HFF-Myc (cell line): ENCODE measurements around the gene HOXB6.

Experiments
- DNase-seq: peaks from one replicate; pipeline ENCODE4 v3.0.0-alpha.2; 2011; ENCODE audit warnings: low read depth; ENCODE audit errors: extremely low read depth
- H3K4me3 ChIP-seq: replicated peaks from 2 replicates; pipeline ENCODE4 v1.5.1; 2011; ENCODE audit warnings: low read depth, mild to moderate bottlenecking, control low read depth, low read length
- CTCF ChIP-seq: IDR thresholded peaks from 2 replicates; pipeline ENCODE4 v1.5.1; 2012; ENCODE audit warnings: mild to moderate bottlenecking, low read depth, low read length, control low read depth; ENCODE audit errors: missing control alignments

Gene HOXB6

DNA sequence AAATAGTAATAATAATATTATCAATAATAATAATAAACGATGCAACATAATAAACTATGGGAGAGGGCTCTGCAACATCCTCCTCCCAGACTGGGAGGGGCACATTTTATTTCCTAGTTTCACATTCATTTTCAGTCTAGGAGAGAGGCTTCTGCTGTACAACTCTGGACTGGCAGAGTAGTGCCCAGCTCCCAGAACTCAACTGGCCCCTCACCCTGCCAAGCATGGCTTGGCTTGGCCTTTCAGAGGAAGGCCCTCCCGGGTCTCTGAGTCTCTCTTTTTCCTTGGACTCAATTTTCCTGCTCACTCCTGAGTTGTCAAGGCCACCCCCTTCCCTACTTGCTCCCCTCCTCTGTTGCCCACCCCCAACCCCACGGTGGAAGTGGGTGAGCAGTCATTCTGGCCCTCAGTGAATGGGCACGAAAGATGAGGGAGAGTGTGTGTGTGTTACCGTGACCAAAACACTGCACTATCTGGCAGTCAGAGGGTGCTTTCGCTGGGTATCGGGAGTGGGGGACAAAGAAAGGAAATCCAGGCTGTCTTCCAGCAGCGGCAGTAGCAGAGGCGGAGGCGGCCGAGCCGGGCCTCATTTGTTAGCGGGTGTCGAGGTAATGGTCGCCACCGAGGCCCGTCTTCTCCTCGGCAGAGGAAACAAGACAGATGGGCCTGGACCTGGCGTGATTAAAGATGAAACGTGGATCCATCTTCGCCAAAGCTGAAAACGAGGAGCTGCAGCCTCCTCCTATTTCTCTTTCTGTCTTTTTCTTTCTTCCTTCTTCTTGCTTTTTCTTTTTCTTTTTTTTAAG, 28.9 kb downstream of the HOXB6 start:
- DNase-seq, result no peak
- no peak for TF ChIP-seq CTCF
- no peak overlapping the region for H3K4me3 ChIP-seq

DNA sequence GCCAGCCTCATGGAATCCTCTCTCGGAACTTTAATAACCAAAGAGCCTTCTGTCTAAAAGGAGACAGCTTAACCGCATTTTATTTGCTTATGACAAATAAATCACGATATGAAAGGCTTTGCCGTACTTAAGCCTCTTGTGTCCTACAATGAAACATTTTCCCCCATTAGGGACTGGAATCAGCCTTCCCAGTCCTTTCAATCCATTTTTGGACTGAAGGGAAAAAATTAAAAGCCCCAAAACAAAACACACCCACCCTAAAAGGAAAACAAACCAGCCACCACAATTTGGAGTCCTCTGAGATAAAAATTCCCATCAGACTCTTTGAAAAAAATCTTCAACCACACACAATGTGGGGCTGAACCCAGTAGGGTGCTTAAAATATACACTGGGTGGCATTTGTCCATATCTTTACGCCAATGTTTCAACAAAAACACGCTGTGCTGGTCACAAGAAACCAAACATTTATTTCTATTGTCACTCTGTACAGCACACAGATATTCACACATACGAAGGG, 29.7 kb downstream of the HOXB6 start:
- DNase-seq, result no peak
- H3K4me3 ChIP-seq, result no peak overlapping the region
- TF ChIP-seq CTCF, result no peak

DNA sequence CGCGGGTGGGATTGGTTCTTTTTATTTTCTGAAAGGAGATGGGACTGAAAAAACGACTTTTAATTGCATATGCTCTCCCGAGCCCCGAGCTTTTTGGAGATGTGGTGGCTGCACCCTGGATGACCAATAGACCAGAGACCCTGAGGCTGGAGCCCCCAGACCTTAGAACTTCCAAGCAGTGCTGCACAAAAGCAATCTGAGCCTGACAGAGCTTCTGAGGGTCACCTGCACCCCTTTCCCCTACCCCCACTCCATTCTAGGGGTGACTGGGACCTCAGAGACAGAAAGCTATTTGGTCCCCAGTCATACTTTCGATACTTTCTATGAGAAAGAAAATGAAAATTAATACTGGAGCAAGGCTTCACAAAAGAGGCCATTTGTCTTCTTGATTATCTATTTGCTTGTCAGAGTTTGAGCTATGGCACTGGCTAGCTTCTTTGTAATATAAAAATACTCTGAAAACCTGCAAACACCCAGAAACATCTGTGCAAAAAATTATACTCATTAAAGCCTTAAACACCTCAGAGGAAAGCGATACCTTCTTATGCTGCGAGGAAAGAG, 30.2 kb downstream of the HOXB6 start:
- TF ChIP-seq CTCF, result no peak
- no peak overlapping the region for H3K4me3 ChIP-seq
- DNase-seq, result no peak

DNA sequence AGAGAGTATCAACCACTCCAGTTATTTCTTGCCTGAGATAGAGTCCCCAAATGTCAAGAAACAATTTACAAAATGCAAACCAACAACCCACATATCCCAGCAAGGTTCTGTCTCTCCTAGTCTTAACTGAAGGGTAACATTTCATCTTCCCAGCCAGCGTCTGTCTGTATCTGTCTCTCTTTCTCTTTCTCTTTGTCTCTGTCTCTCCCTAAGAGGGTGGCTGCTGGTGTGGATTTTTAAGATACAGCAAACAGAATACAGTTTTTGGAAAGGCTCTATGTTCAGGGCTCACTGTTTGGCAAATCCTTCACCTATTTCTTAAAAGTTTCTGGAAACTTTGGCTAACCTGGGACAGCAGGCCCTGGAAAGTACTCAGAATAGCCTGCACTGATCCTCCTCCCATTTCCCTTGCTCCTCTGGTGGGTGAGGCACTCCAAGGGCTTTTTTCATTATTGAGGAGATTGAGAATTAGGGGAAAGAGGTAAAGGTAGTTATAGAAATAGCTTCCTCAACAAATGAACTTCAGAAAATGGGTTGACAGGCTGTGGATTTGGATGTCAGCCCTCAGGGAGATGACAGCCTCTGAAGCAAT, 32.9 kb downstream of the HOXB6 start:
- no peak for DNase-seq
- H3K4me3 ChIP-seq, result no peak overlapping the region
- TF ChIP-seq CTCF, result no peak

- no peak overlapping the region for H3K4me3 ChIP-seq
- TF ChIP-seq CTCF, result no peak
- DNase-seq, result no peak
Measured at GRCh38 chr17:48571024-48571818, 33.6 kb downstream of the HOXB6 start.

DNA sequence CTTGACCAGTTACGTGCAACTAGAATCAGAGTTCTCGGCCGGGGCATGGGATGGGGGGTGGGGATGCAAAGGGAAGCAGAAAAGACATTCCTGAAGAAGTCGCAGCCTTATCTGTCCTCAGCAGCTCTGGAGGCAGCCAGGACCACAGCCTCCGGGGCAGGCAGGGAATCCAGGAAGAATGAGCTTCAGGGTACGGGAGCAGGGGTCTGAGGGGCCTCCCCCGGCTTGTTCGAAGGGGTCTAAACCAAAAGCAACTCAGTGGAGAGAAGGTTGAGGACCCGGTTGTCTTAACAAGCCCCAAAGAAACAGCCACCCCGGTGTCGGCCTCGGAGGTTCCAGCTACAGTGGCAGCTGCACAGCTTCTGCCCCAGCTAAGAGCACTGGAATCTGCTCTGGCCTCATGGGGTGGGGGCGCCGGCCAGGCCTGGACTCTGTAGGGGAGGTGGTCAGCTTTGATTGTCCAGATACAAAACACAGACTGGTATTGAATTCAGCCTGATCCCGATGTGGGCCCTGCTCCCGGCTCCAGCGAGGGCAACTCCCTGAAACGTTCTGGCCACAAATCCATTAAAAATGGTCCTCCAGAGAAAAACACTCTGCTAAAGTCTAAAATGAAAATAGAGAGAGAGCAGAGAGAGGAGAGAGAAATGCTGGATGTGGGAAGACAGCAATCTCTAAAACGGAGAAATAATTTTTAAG, 34.3 kb downstream of the HOXB6 start:
- H3K4me3 ChIP-seq, result no peak overlapping the region
- TF ChIP-seq CTCF, result no peak
- no peak for DNase-seq
